HG02678 (cell line): Measurements from ENCODE around the gene ICOSLG.
"Not testable (repeated sequence)": the region's sequence is repeated elsewhere in the genome, so short reads cannot be mapped to it uniquely, and the experiment has no call there.

Experiments used
- ATAC-seq: cut with Tn5 transposase; IDR thresholded peaks from one replicate; pipeline ENCODE4 v1.9.1; 2021; ENCODE audit warnings: mild to moderate bottlenecking, moderate library complexity; ENCODE audit not compliant: unreplicated experiment

Gene ICOSLG

DNA sequence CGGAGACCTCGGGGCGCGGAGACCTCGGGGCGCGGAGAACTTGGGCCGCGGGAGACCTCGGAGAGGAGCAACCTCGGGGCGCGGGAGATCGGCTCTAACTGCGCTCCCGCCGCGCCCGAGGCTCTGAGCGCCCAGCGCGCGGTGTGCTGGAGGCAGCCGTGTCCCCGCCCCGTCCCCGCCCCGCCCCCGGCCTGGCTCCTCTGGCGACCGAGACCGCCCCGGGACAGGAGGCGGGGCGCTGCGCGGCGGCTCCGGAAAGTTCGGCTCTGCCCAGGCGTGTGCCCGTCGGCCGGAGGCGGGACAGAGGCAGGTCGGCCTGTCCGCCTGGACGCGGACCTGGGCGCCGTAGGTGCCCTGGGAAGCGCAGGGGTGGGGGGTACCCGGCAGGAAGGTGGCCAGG is at the start of gene ICOSLG:
ICOSLG (minus strand) TSS at position 102 of the 400 bp plus-strand sequence. CDS start 126 bp downstream, outside the sequence.
- peak; percentile 44 for ATAC-seq

- ATAC-seq: no peak
Observed at GRCh38 chr21:44289381-44290010, 48.8 kb upstream of the ICOSLG start.

DNA sequence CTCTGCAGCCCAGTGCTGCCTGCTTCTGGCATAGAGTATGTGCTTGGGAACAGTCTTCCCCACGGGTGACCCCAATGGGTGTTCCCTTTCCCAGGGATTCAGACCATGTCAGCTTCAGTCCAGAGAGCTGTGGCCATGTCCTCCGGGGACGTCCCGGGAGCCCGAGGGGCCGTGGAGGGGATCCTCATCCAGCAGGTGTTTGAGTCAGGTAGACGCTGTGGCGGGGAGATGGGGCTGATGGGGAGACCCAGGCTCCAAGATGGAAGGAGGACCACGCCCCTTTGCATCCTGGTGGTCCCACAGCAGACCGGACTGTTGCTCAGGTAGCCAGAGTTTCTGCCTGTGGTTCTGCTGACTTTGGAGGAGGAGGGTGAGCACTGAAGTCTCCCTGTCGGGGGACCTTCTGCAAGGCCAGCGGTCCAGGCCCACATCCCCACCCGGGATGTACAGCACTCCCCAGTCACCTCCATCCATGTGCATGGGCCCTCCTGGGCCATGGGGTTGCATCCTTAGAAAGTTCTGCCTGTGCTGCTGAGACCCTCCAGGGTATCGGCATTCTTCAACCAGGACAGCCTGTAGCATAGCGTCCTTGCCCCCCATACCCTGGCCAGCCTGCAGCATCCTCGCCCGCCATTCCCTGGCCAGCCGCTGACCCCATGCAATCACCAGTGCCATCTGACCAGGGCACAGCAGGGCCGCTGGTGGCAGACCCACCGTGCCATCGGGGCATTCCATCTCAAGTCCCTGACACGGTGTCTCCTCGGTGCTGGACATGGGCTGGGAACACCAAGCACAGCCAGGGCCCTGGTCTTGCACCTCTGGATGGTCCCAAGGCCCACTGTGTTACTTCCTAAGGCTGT is 47.7 kb upstream of the ICOSLG start:
- no peak for ATAC-seq

DNA sequence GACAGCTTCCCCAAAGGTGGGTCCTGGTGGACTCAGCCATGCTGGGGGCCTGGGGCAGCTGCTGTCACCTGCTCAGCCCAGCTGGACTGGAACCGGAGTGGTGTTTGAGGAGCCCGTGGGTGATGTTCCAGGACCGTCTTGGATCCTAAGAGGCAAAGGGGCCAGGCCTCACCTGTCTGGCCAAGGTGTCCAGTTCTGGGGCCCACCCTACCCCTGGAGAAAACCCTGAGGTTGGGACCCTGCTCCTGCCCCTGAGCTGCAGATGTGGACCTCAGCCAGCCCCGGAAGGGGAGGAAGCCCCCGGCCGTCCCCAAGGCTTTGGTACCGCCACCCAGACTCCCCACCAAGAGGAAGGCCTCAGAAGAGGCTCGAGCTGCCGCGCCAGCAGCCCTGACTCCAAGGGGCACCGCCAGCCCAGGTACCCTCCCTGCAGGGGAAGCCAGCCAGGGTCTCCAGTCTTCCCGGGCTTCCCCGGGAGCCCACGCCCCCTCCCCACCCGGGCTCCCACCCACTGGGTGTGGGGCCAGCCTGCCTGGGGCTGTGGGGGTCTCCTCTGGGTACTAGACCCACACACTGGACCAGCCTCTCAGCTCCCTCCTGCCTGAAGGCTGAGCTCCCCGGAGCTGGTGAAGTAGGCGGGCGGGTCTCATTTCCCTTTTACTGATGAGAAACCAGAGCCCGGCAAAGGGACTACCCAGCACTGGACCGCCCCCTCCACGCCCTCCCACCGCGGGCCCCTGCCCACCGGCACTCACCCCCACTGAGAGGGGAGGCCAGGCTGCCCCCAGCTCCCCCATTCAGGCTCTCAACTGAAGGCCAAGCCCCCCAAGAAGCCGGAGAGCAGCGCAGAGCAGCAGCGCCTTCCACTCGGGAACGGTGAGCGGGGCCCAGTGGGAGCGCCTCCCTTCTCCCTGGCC is 46.2 kb upstream of the ICOSLG start:
- no peak for ATAC-seq

DNA sequence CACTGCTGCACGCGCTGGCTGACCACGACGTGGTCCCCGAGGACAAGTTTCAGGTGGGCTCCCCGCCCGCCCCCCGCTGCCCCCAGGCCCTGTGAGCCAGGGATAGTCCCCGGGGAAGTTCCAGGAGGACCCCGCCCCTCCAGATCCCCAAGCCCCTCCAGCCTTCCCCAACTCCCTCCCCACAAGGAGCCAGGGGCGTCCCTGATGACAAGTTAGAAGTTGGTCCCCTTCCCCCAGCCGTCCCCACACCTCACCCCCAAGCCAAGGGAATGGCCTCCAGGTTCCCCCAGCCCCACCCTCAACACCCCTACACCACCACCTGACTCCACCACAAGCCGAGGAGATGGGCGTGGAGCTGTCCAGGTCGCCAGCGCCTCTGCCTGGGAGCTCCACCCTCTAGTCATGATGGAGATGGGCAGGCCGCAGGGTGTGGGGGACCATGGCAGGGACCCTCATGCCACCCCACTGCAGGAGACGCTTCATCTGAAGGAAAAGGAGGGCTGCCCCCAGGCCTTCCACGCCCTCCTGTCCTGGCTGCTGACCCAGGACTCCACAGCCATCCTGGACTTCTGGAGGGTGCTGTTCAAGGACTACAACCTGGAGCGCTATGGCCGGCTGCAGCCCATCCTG is 45.5 kb upstream of the ICOSLG start:
- no peak for ATAC-seq

DNA sequence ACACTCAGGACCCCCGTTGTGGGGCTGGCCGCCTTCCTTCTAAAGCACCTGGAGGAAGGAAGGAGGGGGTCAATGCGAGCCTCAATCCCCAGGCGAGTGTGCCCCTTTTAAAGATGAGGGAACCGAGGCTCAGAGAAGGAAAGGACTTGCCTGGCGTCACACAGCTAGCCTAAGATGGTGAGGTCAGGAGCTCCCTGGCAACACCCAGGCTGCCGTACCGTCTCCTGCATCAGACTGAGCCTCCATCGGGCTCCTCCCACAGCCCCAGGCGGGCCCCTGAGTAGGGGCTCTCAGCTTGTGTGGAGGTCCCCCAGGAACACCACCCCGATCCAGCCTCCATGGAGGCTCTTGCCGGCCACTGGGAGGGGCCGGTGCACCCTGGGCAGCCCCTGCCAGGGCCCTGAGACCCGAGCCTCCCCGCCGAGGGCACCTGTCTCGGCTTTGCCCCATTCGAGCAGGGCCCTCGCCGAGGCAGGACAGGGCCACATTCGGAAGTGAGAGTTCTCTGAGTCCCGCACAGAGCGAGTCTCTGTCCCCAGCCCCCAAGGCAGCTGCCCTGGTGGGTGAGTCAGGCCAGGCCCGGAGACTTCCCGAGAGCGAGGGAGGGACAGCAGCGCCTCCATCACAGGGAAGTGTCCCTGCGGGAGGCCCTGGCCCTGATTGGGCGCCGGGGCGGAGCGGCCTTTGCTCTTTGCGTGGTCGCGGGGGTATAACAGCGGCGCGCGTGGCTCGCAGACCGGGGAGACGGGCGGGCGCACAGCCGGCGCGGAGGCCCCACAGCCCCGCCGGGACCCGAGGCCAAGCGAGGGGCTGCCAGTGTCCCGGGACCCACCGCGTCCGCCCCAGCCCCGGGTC is 44.6 kb upstream of the ICOSLG start, which contains the start of gene AIRE:
AIRE (plus strand) TSS at position 739 of the 855 bp plus-strand sequence. CDS start 131 bp downstream, outside the sequence.
- ATAC-seq: no peak

DNA sequence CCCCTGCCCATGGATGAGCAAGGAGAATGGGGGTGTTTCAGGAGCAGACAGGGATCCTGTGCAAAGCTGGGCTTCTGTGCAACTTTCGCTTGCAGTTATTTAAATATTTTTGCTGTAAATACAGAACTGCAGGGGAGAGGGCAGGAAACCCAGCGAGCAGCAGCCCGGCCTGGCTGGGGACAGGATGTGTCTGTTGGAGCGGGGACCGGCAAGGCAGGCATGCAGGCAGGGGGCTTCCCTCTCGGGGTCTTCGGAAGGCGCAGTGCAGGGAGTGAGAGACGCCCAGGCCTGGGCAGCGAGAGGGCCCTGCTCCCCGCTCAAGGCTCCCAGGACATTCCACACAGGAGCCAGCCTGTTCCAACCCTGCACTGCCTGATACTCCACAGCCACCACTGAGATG is 43.2 kb upstream of the ICOSLG start:
- no peak for ATAC-seq

- ATAC-seq: not testable (repeated sequence)
Observed at GRCh38 chr21:44283211-44283785, 42.6 kb upstream of the ICOSLG start.

DNA sequence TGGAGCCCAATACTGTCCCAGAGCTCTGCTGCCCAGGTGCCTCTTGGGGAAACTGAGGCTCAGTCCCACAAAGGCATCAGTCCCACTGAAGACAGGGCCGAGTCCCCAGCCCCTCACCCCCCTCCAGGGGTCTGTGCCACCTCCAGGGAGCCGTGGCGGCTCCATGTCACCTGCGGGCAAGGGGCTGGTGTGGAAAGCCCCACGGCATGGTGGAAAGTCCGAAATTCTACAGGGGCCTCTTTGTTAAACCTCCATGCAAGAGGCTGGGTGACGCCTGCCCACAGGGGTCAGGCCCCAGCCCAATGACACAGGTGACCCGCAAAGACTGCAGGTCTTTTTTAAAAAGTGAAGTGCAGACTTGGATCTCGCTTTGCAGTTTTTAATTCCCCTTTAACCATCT is 41.6 kb upstream of the ICOSLG start:
- ATAC-seq: no peak

DNA sequence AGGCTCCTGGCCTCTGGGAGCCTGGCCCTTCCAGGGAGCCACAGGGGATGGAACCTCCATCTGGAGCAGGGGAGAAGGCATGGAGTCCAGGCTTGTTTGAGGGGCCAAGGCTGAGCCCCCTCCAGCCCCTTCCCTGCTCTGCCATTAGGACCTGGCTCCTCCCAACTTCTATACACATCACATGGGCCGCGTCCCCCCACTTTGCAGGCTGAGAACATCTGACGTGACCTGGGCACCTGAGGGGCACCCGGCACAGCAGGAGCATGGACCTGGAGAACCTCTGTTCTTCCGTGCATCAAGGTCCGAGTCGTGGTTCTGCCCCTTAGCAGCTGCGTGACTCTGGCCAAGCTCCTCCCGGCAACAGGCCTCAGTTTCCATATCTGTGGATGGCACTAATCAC is 41.1 kb upstream of the ICOSLG start:
- ATAC-seq: no peak

GRCh38 chr21:44279354-44280260 is 38.9 kb upstream of the ICOSLG start:
- ATAC-seq: no peak

DNA sequence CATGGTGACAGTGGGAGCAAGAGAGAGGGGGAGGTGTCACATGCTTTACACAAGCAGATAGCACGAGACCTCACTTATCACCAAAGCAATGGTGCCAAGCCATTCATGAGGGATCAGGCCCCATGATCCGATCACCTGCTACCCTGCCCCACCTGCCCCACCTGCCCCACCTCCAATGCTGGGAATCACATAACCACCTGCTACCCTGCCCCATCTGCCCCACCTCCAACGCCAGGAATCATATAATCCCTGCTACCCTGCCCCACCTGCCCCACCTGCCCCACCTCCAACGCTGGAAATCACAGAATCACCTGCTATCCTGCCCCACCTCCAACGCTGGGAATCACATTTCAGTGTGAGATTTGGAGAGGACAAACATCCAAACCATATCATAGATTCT is 34.3 kb upstream of the ICOSLG start:
- ATAC-seq: no peak

DNA sequence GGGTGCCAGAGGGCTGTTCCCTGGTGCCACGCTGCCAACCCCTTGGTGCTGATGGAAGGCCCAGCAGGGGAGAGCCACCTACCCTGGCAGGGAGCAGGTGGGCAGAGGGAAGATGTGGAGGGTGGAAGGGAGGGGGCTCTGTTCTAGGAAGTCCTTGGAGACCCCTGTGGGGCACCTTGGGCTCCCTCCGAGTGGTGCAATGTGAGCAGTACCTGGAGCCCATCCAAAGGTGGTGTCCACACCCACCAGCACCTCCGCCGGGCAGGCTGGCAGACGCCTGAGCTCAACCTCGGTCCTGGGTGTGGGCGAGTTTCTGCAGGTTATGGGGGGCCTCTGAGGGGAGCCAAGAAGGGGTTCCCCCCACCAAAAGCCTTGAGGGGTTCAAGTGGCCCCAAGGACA is 32.3 kb upstream of the ICOSLG start:
- ATAC-seq: no peak

DNA sequence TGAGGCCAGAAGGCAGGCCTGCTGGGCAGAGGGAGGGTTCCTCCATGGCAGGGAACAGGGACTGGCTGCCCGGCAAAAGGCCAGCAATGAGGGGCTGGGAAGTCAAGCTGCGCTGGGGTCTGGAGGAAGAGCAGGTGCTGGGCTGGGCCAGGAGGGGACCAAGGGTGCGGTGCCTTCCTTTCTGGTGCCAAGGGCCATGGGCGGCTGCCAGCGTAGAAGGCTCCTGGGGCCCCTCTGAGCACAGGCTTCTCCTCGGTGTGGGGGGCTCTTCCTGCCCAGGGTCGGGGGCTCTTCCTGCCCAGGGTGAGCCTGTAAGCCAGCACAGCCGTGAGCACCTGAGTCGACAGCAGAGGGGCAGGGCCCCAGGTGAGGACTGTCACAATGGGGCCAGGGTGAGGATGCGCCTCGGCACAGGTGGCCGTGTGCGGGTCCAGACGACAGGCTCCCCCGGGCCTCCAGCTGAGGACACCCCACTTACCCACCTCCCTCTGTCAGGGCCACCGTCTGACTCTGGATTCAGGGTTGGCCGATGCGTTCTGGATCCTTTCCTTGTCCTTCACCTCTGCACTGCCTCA is 31.6 kb upstream of the ICOSLG start:
- no peak for ATAC-seq

DNA sequence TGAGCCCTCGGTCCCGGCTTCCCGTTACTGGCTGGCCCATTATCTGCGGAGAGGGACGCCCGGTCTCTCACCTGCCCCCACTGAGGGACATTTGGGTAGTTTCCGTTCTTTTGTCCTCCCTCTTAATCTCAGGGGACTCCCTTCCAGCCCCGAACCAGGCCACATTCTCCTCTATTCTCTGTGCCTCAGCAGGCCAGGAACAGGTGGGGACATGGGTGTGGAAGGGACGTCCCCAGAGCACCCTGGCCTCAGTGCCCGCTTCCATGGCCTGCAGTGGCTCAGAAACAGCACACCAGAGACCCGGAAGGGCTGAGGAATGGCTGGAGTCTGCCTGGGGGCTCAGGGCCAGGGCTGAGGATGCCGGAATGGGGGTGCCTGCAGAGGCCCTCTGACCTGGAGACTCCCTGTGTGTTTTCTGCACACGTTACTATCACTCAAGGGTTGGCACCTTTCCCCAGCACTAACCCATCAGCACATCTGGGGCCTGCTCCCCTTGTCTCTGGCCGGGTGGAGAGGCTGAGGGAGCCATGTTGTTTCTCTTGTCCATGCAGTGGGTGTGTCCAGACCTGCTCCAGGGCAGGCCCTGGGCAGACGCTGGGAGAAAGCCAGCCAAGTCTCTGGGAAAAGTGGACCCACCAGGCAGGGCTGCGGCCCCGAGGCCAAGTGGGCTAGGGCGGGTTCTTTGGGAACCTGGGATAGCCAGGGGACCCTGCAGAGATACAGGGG is 31.0 kb upstream of the ICOSLG start:
- ATAC-seq: no peak

DNA sequence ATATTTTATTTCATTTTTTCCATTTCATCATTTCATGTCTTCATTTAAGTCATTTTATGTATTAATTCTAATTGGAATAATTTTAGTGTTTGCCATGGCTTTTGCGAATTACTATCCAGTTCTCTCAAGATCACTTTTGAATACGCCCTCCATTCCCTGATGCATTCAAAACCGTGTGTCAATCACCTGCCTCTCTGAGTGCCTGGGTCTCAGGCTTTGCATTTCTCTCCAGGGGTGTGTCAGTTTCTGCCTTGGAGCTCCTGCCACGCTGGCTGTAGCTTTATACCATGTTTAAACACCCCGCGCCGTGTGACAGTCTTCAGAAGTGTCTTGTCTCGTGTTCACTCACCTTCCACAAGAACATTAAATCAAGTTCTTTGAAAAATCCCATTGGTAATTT is 28.3 kb upstream of the ICOSLG start:
- ATAC-seq: no peak

GRCh38 chr21:44267655-44268142 is 27.0 kb upstream of the ICOSLG start:
- ATAC-seq: no peak
